GM19043 (cell line): ENCODE measurements around the gene POLA2.

Experiments
- ATAC-seq: cut with Tn5 transposase; IDR thresholded peaks from one replicate; pipeline ENCODE4 v1.9.1; 2021; ENCODE audit warnings: low read depth; ENCODE audit not compliant: unreplicated experiment

Gene POLA2

DNA sequence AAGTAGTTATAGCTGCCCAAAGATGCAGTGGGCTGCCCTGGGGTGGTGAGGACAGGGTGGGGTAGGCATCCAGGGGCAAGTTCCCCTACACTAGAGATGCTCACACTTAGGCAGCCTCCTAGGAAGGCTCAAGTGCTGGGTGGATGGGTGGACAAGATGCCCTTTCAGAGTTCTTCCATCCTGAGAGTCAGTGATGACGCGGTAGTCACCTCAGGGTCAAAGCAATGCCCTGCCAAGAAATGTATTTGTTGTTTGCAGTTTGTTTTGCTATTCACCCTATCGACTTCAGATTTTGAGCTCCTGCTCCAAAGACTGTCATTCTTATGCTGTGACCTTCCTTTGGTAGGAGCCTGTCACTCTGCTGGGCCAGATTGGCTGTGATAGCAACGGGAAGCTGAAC, 18.9 kb downstream of the POLA2 start:
- ATAC-seq, result no peak

DNA sequence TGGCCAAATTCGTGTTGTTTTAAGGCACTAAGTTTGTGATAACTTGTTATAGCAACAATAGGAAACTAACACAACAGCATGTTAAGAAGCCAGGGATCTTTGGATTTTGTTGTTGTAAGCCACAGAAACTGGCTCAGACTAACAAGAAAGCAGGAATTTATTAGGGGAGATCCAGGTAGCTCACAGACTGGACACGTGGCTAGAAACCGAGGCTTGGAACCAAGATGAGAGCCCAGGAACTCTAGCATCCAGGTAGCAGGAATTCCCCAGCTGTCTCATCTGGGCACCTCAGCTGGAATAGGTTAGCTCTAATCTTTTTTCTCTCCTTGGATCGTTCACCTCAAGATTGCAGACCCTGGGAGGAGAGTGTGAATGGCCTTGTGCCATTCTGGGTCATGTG, 24.9 kb downstream of the POLA2 start:
- ATAC-seq, result no peak

DNA sequence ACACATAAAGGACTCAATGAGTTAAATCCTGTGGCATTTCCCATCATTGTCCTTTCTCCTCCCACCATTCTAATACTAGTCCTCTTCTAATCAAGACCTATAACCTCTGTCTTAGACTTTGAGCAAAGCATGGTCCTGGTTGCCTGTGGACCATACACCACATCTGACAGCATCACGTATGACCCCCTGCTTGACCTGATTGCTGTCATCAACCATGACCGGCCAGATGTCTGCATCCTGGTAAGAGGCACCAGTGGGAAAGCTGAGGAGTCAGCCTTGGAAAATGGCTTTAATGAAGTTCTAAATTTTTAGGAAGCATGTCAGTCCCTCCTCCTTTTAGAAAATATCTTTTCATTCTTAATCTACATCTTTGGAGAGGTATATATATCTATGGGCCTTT, 25.8 kb downstream of the POLA2 start:
- ATAC-seq, result no peak

GRCh38 chr11:65288706-65289536, 27.2 kb downstream of the POLA2 start:
- ATAC-seq, result no peak

- no peak for ATAC-seq
Observed at GRCh38 chr11:65290448-65291165, 28.8 kb downstream of the POLA2 start.

DNA sequence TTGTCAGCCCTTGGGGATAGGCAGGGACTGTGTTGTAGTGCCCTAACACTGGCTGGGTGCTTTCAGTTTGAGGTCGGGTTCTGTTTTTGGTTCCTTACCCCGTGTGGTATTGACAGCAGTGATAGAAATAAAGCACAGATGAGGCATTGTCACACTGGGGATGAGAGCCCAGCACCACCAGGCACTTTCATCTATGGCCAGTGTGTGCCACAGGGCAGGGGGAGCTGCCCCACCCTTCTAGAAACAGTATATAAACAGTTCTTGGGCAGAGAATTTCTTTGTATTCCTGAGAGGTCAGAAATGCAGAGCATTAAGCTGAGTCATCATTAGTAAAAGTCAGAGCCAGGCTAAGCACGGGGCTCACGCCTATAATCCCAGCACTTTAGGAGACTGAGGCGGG, 29.9 kb downstream of the POLA2 start:
- no peak for ATAC-seq

GRCh38 chr11:65292890-65293289, 31.1 kb downstream of the POLA2 start:
- no peak for ATAC-seq

DNA sequence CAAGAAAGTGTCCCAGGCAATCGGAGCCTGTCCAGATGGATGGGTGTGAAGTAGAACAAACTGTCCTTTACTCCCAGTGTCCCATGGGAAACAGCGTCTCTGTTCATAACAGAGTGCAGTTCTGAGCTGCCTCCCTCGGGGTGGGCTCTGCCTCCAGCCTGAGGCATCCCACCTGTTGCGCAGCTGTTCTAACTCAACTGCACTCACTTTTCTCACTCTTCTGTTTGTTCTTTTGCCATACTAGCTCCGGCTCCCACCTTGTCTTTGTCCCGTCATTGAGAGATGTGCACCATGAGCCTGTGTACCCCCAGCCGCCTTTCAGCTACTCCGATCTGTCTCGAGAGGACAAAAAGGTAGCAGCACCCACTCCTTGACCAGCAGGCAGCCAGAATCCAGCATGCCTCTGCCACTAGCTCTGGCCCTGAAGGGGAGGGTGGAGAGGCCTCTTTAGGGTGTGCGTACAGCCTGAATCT, 32.2 kb downstream of the POLA2 start:
- no peak for ATAC-seq

- no peak for ATAC-seq
Observed at GRCh38 chr11:65295001-65295400, 33.2 kb downstream of the POLA2 start.

GRCh38 chr11:65295571-65296341, 34.0 kb downstream of the POLA2 start:
- no peak for ATAC-seq

- ATAC-seq, result no peak
Observed at GRCh38 chr11:65297026-65297672, 35.4 kb downstream of the POLA2 start.

GRCh38 chr11:65298131-65298535, 36.4 kb downstream of the POLA2 start:
- no peak for ATAC-seq

DNA sequence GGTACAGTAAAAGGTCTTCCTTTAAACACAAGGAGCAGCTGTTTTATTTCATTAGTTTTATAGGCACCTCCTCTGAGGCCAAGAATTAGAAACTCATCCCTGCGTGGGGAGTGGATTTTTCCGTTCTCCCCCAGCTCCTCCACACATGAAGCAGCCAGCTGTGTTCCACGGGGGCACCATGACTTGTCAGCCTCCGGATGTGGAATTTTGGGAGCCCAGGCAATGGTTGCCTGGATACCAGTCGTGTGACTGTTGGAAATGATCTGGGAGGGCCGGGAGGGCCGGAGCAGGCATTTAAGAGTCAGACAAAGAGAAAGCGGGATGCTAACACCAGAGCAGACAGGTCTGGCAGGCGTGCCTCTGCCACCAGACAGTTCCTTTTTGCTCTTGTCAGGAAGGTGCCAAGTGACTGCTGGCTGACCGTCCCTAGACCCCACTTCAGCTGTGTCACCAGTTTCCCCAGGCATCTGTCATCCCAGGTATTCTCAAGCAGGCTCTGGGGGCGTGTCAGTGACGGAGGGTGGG, 37.0 kb downstream of the POLA2 start:
- ATAC-seq, result no peak

DNA sequence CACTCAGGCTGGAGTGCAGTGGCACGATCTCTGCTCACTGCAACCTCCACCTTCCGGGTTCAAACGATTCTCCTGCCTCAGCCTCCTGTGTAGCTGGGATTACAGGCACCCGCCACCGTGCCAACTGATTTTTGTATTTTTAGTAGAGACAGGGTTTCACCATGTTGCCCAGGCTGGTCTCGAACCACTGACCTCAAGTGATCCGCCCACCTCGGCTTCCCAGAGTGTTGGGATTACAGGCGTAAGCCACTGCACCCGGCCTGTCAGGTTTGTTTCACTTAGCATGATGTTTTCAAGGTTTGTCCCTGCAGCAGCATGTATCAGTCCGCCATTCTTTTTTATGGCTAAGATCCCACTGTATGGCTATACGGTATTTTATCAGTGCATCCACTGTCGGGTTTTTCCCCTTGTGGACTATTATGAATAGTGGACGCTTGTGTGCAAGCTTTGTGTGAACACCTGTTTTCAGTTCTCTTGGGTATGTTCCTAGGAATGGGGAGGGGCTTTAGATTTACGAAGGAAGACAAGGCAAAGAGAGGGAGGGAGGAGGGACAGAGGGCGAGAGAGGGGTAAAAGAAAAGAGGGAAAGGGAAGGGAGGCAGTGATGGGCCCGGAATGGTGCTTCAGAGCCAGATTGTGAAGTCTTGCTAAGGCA, 39.0 kb downstream of the POLA2 start:
- ATAC-seq, result no peak

DNA sequence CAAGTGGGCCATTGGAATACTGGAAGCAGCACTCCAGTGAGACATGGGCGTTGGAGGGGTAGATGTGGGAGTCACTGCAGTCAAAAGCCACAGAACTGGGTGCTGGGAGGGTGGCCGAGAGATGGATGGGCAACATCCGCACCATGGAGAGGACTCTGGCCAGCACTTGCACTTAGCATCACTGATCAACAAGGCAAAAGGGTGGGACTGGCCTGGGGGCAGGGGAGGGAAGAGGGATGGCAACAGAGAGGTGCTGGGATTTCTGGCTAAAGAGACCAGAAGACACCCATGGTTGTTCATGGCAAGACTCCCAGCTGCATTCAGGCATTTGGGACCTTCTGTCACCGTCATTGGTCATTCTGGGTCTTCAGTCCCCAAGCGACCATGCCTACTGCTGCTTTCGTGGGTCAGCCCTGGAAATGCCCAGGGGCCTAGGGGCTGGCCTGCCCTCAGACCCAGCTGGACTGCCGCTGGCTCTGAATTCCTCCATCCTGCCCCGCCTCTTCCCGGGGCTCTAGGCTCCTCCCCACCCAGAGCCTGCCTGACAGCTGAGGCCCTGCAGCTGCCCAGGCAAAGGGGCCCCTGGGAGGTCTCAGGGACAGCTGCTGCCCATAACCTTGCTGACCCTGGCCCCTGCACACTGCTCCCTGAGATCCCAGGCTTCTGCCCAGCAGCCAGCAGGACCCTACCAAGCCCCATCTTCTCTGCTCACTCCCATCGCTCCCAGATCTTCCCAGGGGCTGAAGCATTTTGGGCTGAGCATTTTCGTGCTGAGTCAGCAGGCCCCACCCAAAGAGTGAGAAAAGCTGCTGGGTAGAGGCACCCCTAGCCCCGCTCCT, 39.9 kb downstream of the POLA2 start:
- ATAC-seq, result no peak

- ATAC-seq, result no peak
Observed at GRCh38 chr11:65303555-65303954, 41.8 kb downstream of the POLA2 start.

- no peak for ATAC-seq
Observed at GRCh38 chr11:65304110-65304509, 42.3 kb downstream of the POLA2 start.

DNA sequence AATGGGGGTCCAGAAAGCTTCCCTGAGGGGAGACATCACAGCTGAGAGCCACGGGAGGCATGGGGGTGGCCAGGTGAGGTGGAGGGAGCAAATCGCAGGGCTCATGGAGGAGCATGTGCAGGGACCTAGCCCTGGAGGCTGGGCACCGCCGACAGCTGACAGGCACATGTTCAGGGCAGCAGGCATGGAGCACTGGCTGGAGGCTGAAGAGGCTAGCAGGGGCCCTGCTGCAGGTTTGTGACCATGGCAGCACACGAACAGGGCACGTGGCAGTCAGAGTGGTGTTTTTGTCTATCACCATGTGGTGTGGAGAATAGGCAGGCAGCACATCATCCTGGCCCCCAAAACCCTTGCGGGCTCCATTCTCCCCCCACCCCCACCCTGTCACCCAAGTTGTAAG, 42.9 kb downstream of the POLA2 start:
- no peak for ATAC-seq
